IMR-90 (cell line): ENCODE data around the gene ADAMTS17. TPM values are rescaled to one million over a fixed set of nuclear protein-coding genes. Genes with fewer than 3 reads are reported as not detected.

Experiments
- ATAC-seq: fragments of 200-7000 bp; cut with Tn5 transposase; 2 replicates; pipeline ENCODE4 v1.9.1; 2020; ENCODE audit warnings: low read depth, mild to moderate bottlenecking, moderate library complexity
- BruUV-seq: library from RNA; stranded (reverse); fragments of 400-500 nt; replicated peaks from 2 replicates; lab custom pipeline; 2021; lab: Mats Ljungman, UMichigan
- CTCF ChIA-PET: fragments of 300-600 bp; formaldehyde crosslinking; extraction: SDS; loops from one replicate; lab custom pipeline; 2021; ENCODE audit warnings: antibody characterized with exemption; lab: Yijun Ruan, JAX
- POLR2A ChIA-PET: fragments of 300-600 bp; sonication (Branson Sonifier 250); formaldehyde crosslinking; loops from one replicate; lab custom pipeline; 2022; ENCODE audit warnings: antibody characterized with exemption; ENCODE audit not compliant: unreplicated experiment; lab: Charles Lee
- DNase-seq: peaks from one replicate; pipeline ENCODE4 v3.0.0; 2013
- H2AFZ ChIP-seq: replicated peaks from 2 replicates; pipeline ENCODE3; 2013; ENCODE audit warnings: low read length, mild to moderate bottlenecking; ENCODE audit not compliant: poor library complexity
- H2AK5ac ChIP-seq: 2 replicates; pipeline ENCODE4 v1.6.1; 2013; ENCODE audit warnings: low read depth, low read length, inconsistent platforms
- H2AK9ac ChIP-seq: replicated peaks from 2 replicates; pipeline ENCODE3; 2013; ENCODE audit warnings: mild to moderate bottlenecking, low read depth, low read length, moderate library complexity; ENCODE audit not compliant: poor library complexity
- H2BK120ac ChIP-seq: 2 replicates; pipeline ENCODE4 v1.6.1; 2013; ENCODE audit warnings: low read depth, low read length, inconsistent platforms
- H2BK15ac ChIP-seq: 3 replicates; pipeline ENCODE4 v1.6.1; 2013; ENCODE audit warnings: low read depth, low read length, inconsistent platforms
- H2BK20ac ChIP-seq: 2 replicates; pipeline ENCODE4 v1.6.1; 2013; ENCODE audit warnings: low read depth, mild to moderate bottlenecking, inconsistent platforms, low read length, moderate library complexity
- H2BK5ac ChIP-seq: 2 replicates; pipeline ENCODE4 v1.6.1; 2013; ENCODE audit warnings: mild to moderate bottlenecking, low read depth, low read length, inconsistent platforms; ENCODE audit not compliant: poor library complexity, severe bottlenecking
- H3K14ac ChIP-seq: replicated peaks from 2 replicates; pipeline ENCODE4 v1.6.1; 2013; ENCODE audit warnings: low read depth, low read length, inconsistent platforms
- H3K18ac ChIP-seq: 2 replicates; pipeline ENCODE4 v1.6.1; 2013; ENCODE audit warnings: low read depth, low read length, control low read depth
- H3K23ac ChIP-seq: 2 replicates; pipeline ENCODE4 v1.6.1; 2013; ENCODE audit warnings: low read depth, low read length, inconsistent platforms
- H3K27ac ChIP-seq: 2 replicates; pipeline ENCODE4 v1.5.1; 2013; ENCODE audit warnings: mild to moderate bottlenecking, control low read depth, low read length; ENCODE audit not compliant: insufficient read depth
- H3K27me3 ChIP-seq: 2 replicates; pipeline ENCODE4 v1.6.1; 2013; ENCODE audit warnings: low read length; ENCODE audit not compliant: control insufficient read depth, insufficient read depth
- H3K36me3 ChIP-seq: 2 replicates; pipeline ENCODE4 v1.6.1; 2013; ENCODE audit warnings: low read length, mixed read lengths; ENCODE audit not compliant: control insufficient read depth, insufficient read depth
- H3K4ac ChIP-seq: 2 replicates; pipeline ENCODE4 v1.6.1; 2013; ENCODE audit warnings: low read depth, low read length, inconsistent platforms
- H3K4me1 ChIP-seq: 2 replicates; pipeline ENCODE4 v1.6.1; 2013; ENCODE audit warnings: low read length, mixed read lengths; ENCODE audit not compliant: control insufficient read depth, insufficient read depth
- H3K4me2 ChIP-seq: 2 replicates; pipeline ENCODE4 v1.6.1; 2013; ENCODE audit warnings: low read depth, mild to moderate bottlenecking, control low read depth, low read length, moderate library complexity
- H3K4me3 ChIP-seq: 2 replicates; pipeline ENCODE4 v1.5.1; 2013; ENCODE audit warnings: low read depth, mild to moderate bottlenecking, control low read depth, low read length, moderate library complexity; ENCODE audit not compliant: insufficient read depth
- H3K56ac ChIP-seq: 2 replicates; pipeline ENCODE4 v1.6.1; 2013; ENCODE audit warnings: low read length, inconsistent platforms; ENCODE audit not compliant: insufficient read depth; ENCODE audit errors: extremely low read depth
- H3K79me1 ChIP-seq, 2 experiments: 2 replicates each; pipeline ENCODE4 v1.6.1; 2013; ENCODE audit warnings: low read length in 2 of 2, inconsistent platforms in 1 of 2, low read depth in 1 of 2
- H3K9ac ChIP-seq: 2 replicates; pipeline ENCODE4 v1.6.1; 2013; ENCODE audit warnings: low read depth, low read length, control low read depth
- H3K9me1 ChIP-seq: 2 replicates; pipeline ENCODE4 v1.6.1; 2013; ENCODE audit warnings: low read length, inconsistent platforms; ENCODE audit not compliant: insufficient read depth
- H3K9me3 ChIP-seq: 2 replicates; pipeline ENCODE4 v1.6.1; 2013; ENCODE audit warnings: low read length; ENCODE audit not compliant: control insufficient read depth, insufficient read depth
- H4K20me1 ChIP-seq: 2 replicates; pipeline ENCODE4 v1.6.1; 2013; ENCODE audit warnings: low read length, inconsistent platforms; ENCODE audit not compliant: insufficient read depth
- H4K5ac ChIP-seq: 2 replicates; pipeline ENCODE4 v1.6.1; 2013; ENCODE audit warnings: mild to moderate bottlenecking, low read depth, low read length, control low read depth
- H4K8ac ChIP-seq, 2 experiments: 2 replicates each; pipeline ENCODE4 v1.6.1; 2013; ENCODE audit warnings: low read depth in 2 of 2, low read length in 2 of 2, control low read depth in 1 of 2, inconsistent platforms in 1 of 2
- H4K91ac ChIP-seq: 2 replicates; pipeline ENCODE4 v1.6.1; 2013; ENCODE audit warnings: low read depth, low read length, inconsistent platforms; ENCODE audit not compliant: insufficient read depth
- BHLHE40 ChIP-seq: fragments of 150-350 bp; IDR thresholded peaks from 2 replicates; pipeline ENCODE4 v1.6.1; 2016; ENCODE audit warnings: mild to moderate bottlenecking, low read depth, low read length
- CHD1 ChIP-seq: IDR thresholded peaks from 2 replicates; pipeline ENCODE4 v1.6.1; 2012; ENCODE audit warnings: low read depth, low read length, improper control_type of control experiment
- ELK1 ChIP-seq: fragments of 150-350 bp; IDR thresholded peaks from 2 replicates; pipeline ENCODE4 v1.6.1; 2016; ENCODE audit warnings: low read depth, mild to moderate bottlenecking, low read length, moderate library complexity, borderline replicate concordance
- FOS ChIP-seq: fragments of 150-350 bp; IDR thresholded peaks from 2 replicates; pipeline ENCODE4 v1.6.1; 2016; ENCODE audit warnings: low read depth, low read length
- MAZ ChIP-seq: IDR thresholded peaks from 2 replicates; pipeline ENCODE4 v1.6.1; 2012; ENCODE audit warnings: low read depth, mild to moderate bottlenecking, low read length, improper control_type of control experiment, moderate library complexity, borderline replicate concordance
- NFE2L2 ChIP-seq: fragments of 150-350 bp; IDR thresholded peaks from 2 replicates; pipeline ENCODE4 v1.6.1; 2016; ENCODE audit warnings: low read depth, mild to moderate bottlenecking, low read length
- POLR2A ChIP-seq: IDR thresholded peaks from 2 replicates; pipeline ENCODE4 v1.6.1; 2012; ENCODE audit warnings: mild to moderate bottlenecking, low read depth, low read length
- RAD21 ChIP-seq: IDR thresholded peaks from 2 replicates; pipeline ENCODE4 v1.6.1; 2012; ENCODE audit warnings: low read length, improper control_type of control experiment
- RCOR1 ChIP-seq: IDR thresholded peaks from 2 replicates; pipeline ENCODE4 v1.6.1; 2012; ENCODE audit warnings: mild to moderate bottlenecking, low read length, improper control_type of control experiment; ENCODE audit not compliant: insufficient replicate concordance
- RFX5 ChIP-seq: IDR thresholded peaks from 2 replicates; pipeline ENCODE4 v1.8.0; 2012; ENCODE audit warnings: low read depth, mild to moderate bottlenecking, low read length, moderate library complexity
- USF2 ChIP-seq: fragments of 150-350 bp; IDR thresholded peaks from 2 replicates; pipeline ENCODE4 v1.6.1; 2017; ENCODE audit warnings: mild to moderate bottlenecking, antibody characterized with exemption, low read length, low read depth
- whole genome bisulfite sequencing, 2 experiments: methylation state at CpG; one replicate each; pipeline versions ENCODE4 v1.1.5 to v1.1.7; 2013; ENCODE audit warnings: missing lambda C conversion rate in 2 of 2; ENCODE audit not compliant: insufficient read length in 1 of 2; ENCODE audit errors: extremely low coverage in 2 of 2; 5-methylcytosine and 5-hydroxymethylcytosine counted together
- dilution Hi-C: fragments of 300-500 bp; cut with HindIII; formaldehyde crosslinking; loops from one replicate; pipeline ENCODE4 v1.14.3; 2018; ENCODE audit warnings: low sequenced_read_pairs; ENCODE audit not compliant: unreplicated experiment
- in situ Hi-C: fragments of 300-500 bp; cut with MboI; formaldehyde crosslinking; loops from 3 replicates; pipeline ENCODE4 v1.14.3; 2019; ENCODE audit warnings: low sequenced_read_pairs, inconsistent platforms, mixed read lengths
- intact Hi-C: fragments of 100-400 bp; cut with micrococcal nuclease; formaldehyde crosslinking; loops from 2 replicates; pipeline ENCODE4 v1.10.0; 2022
- polyA plus RNA-seq, 3 experiments: library from polyadenylated mRNA; depleted of rRNA; stranded (reverse); fragments of >200 nt; gene quantifications; 2 replicates each; pipeline ENCODE4 v1.2.3, GENCODE V29; 2012; ENCODE audit warnings: low replicate concordance in 1 of 3
- total RNA-seq: library from RNA; depleted of rRNA; stranded (reverse); fragments of >200 nt; gene quantifications from 2 replicates; pipeline ENCODE4 v1.2.3, GENCODE V29; 2012
- TF ChIP-seq, protein P1 (sequence below): conservative IDR thresholded peaks from 2 replicates; pipeline ENCODE4 v1.5.1; 2012; ENCODE audit warnings: mild to moderate bottlenecking, low read depth, low read length, improper control_type of control experiment

Gene ADAMTS17
- total and polyA plus RNA-seq, 2 of the 4 experiments (the other 2 are of a cell fraction), result 0.03 TPM; not detected in 1

- Histone ChIP-seq H3K4ac (no peak overlapping the region), H3K4me3 (no peak overlapping the region), H4K91ac (no peak overlapping the region), H3K14ac (no peak overlapping the region), H2BK20ac (no peak overlapping the region), H2AK9ac (no peak overlapping the region), H3K79me1 (no peaks in the 10 kb centered on the region), H3K9me3 (peaks cover 56% of the 10 kb centered on the region), H3K9me1 (no peaks in the 10 kb centered on the region), H3K4me1 (no peaks in the 10 kb centered on the region), H2AFZ (no peak overlapping the region), H3K27me3 (no peaks in the 10 kb centered on the region), H3K18ac (no peak overlapping the region), H4K20me1 (no peaks in the 10 kb centered on the region), H2BK5ac (no peak overlapping the region), H4K8ac (no peak overlapping the region), H2AK5ac (no peak overlapping the region), H2BK120ac (no peak overlapping the region), H3K4me2 (no peak overlapping the region), H3K27ac (no peak overlapping the region), H2BK15ac (no peak overlapping the region), H3K23ac (no peak overlapping the region), H3K36me3 (no peaks in the 10 kb centered on the region), H4K5ac (no peak overlapping the region), H3K56ac (no peak overlapping the region), H3K9ac (no peak overlapping the region)
- ATAC-seq (no peak), DNase-seq (no peak)
- TF ChIP-seq BHLHE40 (no peak), POLR2A (no peak), CHD1 (no peak), RAD21 (no peak), NFE2L2 (no peak), RCOR1 (no peak), USF2 (no peak), MAZ (no peak), FOS (no peak), RFX5 (no peak), ELK1 (no peak)
- TF ChIP-seq, protein P1, sequence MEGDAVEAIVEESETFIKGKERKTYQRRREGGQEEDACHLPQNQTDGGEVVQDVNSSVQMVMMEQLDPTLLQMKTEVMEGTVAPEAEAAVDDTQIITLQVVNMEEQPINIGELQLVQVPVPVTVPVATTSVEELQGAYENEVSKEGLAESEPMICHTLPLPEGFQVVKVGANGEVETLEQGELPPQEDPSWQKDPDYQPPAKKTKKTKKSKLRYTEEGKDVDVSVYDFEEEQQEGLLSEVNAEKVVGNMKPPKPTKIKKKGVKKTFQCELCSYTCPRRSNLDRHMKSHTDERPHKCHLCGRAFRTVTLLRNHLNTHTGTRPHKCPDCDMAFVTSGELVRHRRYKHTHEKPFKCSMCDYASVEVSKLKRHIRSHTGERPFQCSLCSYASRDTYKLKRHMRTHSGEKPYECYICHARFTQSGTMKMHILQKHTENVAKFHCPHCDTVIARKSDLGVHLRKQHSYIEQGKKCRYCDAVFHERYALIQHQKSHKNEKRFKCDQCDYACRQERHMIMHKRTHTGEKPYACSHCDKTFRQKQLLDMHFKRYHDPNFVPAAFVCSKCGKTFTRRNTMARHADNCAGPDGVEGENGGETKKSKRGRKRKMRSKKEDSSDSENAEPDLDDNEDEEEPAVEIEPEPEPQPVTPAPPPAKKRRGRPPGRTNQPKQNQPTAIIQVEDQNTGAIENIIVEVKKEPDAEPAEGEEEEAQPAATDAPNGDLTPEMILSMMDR, result no peak
- POLR2A ChIA-PET, result no interaction called here
- in situ Hi-C loops, result no loop called here
- dilution Hi-C loops, result no loop called here
- CTCF ChIA-PET, result no interaction called here
- 21% methylated on average over 5 of the region's 9 CpGs; no CpG with 5 or more reads in 1 of the 2 experiments for WGBS, 2 experiments
- intact Hi-C loops, result no loop called here
- BruUV-seq, result no TSS peak
Observed at GRCh38 chr15:100252359-100252758, 89.4 kb downstream of the ADAMTS17 start.
